ENCODE measurements around the gene PADI2. TPM values are rescaled to one million over a fixed set of nuclear protein-coding genes. Genes with fewer than 3 reads are reported as not detected.

Gene PADI2
- total RNA-seq, 4 donors from 2014 or later = 156 to 176 (median 171) TPM

GRCh38 chr1:17155257-17155920 lies 36.1 kb upstream of the PADI2 start:
- Histone ChIP-seq H3K36me3 (no peaks in the 10 kb centered on the region), H3K27me3 (peaks cover 1 to 12% (median 4%) of the 10 kb centered on the region in 3 donors), H3K9me3 (no peaks in the 10 kb centered on the region), H3K27ac (no peak overlapping the region), H3K4me3 (no peak overlapping the region), H3K4me1 (no peaks in the 10 kb centered on the region)
- ATAC-seq (no peak), DNase-seq (no peak)
- intact Hi-C loops (cut with DNase I; ENCODE audit: low total_unique reads) (no loop called here), in situ Hi-C loops (cut with MboI; ENCODE audit: low sequenced_read_pairs in 4 of 4) (no loop called here)
- TF ChIP-seq POLR2A (IDR thresholded peaks at IDR 0.05) (no peak), CTCF (IDR thresholded peaks at IDR 0.05 in 4 of 5, conservative IDR thresholded peaks at IDR 0.05 in 1 of 5) (no peak)

- DNase-seq (no peak), ATAC-seq (no peak)
- TF ChIP-seq CTCF (IDR thresholded peaks at IDR 0.05 in 4 of 5, conservative IDR thresholded peaks at IDR 0.05 in 1 of 5) (no peak), POLR2A (IDR thresholded peaks at IDR 0.05) (no peak)
- Histone ChIP-seq H3K4me1 (no peaks in the 10 kb centered on the region), H3K36me3 (no peaks in the 10 kb centered on the region), H3K27ac (no peak overlapping the region), H3K27me3 (peaks cover 21 to 31% (median 22%) of the 10 kb centered on the region in 3 donors), H3K4me3 (no peak overlapping the region), H3K9me3 (no peaks in the 10 kb centered on the region)
- in situ Hi-C loops (cut with MboI; ENCODE audit: low sequenced_read_pairs in 4 of 4) = no loop called here
- intact Hi-C loops (cut with DNase I; ENCODE audit: low total_unique reads) = no loop called here
Observed at GRCh38 chr1:17149771-17150170, 30.5 kb upstream of the PADI2 start.

- no peaks in the 10 kb centered on the region for H3K9me3 ChIP-seq
- no peak for DNase-seq
- no peak overlapping the region for H3K27ac ChIP-seq
- H3K4me1 ChIP-seq = no peaks in the 10 kb centered on the region
- no peak for ATAC-seq
- no peaks in the 10 kb centered on the region for H3K36me3 ChIP-seq
- in situ Hi-C loops (cut with MboI; ENCODE audit: low sequenced_read_pairs in 4 of 4) (no loop called here), intact Hi-C loops (cut with DNase I; ENCODE audit: low total_unique reads) (no loop called here)
- H3K27me3 ChIP-seq = peaks cover 21 to 31% (median 22%) of the 10 kb centered on the region in 3 donors
- no peak for TF ChIP-seq CTCF (IDR thresholded peaks at IDR 0.05 in 4 of 5, conservative IDR thresholded peaks at IDR 0.05 in 1 of 5)
- TF ChIP-seq POLR2A (IDR thresholded peaks at IDR 0.05) = no peak
- no peak overlapping the region for H3K4me3 ChIP-seq
Observed at GRCh38 chr1:17148950-17149608, 29.8 kb upstream of the PADI2 start.

- Histone ChIP-seq H3K9me3 (no peaks in the 10 kb centered on the region), H3K4me3 (no peak overlapping the region), H3K36me3 (no peaks in the 10 kb centered on the region), H3K27ac (no peak overlapping the region), H3K27me3 (peaks cover 18 to 22% (median 21%) of the 10 kb centered on the region in 3 donors), H3K4me1 (no peaks in the 10 kb centered on the region)
- intact Hi-C loops (cut with DNase I; ENCODE audit: low total_unique reads) (no loop called here), in situ Hi-C loops (cut with MboI; ENCODE audit: low sequenced_read_pairs in 4 of 4) (no loop called here)
- DNase-seq (no peak), ATAC-seq (no peak)
- TF ChIP-seq CTCF (IDR thresholded peaks at IDR 0.05 in 4 of 5, conservative IDR thresholded peaks at IDR 0.05 in 1 of 5) (no peak), POLR2A (IDR thresholded peaks at IDR 0.05) (no peak)
Observed at GRCh38 chr1:17145648-17146047, 26.4 kb upstream of the PADI2 start.

Measured in gastrocnemius medialis (tissue), 4 donors.